ENCODE measurements around the gene PACRG.

DNA sequence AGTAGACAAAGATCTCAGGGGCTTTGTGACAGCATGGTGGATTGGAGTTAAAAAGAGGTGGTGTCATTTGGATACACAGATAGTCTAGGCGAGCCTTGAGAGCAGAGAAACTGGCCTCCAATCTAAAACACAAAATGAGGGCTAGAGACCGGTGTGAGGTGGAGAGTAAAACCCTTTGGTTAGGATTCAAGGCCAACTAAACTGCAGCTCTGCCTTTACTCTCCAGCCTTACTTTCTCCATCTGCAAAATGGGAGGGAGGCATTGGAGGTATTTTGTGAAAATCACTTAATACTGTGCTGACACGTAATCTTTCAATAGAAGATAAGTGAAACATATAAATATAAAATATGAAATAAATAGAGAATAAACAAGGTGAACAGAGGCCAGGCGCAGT lies 597.6 kb downstream of the PACRG start:
- TF ChIP-seq POLR2AphosphoS5 (IDR thresholded peaks at IDR 0.05), result no peak
- TF ChIP-seq POLR2A (IDR thresholded peaks at IDR 0.05), result no peak
- TF ChIP-seq, protein P1, sequence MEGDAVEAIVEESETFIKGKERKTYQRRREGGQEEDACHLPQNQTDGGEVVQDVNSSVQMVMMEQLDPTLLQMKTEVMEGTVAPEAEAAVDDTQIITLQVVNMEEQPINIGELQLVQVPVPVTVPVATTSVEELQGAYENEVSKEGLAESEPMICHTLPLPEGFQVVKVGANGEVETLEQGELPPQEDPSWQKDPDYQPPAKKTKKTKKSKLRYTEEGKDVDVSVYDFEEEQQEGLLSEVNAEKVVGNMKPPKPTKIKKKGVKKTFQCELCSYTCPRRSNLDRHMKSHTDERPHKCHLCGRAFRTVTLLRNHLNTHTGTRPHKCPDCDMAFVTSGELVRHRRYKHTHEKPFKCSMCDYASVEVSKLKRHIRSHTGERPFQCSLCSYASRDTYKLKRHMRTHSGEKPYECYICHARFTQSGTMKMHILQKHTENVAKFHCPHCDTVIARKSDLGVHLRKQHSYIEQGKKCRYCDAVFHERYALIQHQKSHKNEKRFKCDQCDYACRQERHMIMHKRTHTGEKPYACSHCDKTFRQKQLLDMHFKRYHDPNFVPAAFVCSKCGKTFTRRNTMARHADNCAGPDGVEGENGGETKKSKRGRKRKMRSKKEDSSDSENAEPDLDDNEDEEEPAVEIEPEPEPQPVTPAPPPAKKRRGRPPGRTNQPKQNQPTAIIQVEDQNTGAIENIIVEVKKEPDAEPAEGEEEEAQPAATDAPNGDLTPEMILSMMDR (IDR thresholded peaks at IDR 0.05), result no peak
- TF ChIP-seq EP300 (IDR thresholded peaks at IDR 0.05), result no peak

Measured in stomach (tissue), 4 donors.